GM21786 (cell line): ENCODE measurements around the gene FAM110A.

Source experiments
- ATAC-seq: cut with Tn5 transposase; IDR thresholded peaks from one replicate; pipeline ENCODE4 v1.9.1; 2021; ENCODE audit not compliant: unreplicated experiment

The FAM110A gene

DNA sequence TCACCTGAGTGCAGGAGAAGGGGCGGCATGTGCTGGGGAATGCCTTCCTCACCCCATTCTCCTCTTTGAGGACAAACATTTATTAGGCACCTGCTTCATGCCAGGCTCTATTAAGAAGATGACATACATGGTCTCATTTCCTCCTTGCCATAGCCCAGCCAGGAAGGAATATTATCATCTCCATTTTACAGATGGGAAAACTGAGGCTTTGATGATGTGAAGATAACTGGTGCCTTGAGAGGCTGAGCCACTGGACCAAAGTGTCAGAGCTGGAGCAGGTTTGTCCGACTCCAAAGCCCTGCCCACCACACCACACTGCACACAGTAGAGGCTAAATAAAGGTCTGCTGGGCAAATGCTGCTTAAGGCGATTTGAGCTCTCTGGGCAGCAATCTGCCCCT, 37.2 kb downstream of the FAM110A start:
- ATAC-seq, result no peak

- no peak for ATAC-seq
Observed at GRCh38 chr20:871436-871835, 37.9 kb downstream of the FAM110A start.

DNA sequence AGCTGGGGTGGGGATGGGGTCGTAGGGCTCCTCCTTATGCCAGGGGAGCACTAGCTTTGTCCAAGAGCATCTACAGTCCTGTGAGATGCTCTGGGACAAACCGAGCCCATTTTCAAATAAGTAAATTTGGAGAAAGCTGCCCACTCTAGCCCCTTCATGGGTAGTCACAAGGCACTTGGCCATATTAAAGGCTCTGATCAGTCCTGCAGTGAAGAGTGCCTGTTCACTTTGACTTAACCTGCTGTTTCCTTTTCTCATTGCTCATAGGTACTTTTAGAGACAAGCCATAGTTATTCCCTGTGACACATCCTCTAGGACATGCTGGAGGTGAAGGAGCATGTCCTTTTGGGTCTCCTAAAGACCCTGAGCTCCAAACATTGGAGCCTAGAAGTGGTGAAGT, 38.4 kb downstream of the FAM110A start:
- ATAC-seq, result no peak

- no peak for ATAC-seq
Observed at GRCh38 chr20:872855-873520, 39.5 kb downstream of the FAM110A start.

DNA sequence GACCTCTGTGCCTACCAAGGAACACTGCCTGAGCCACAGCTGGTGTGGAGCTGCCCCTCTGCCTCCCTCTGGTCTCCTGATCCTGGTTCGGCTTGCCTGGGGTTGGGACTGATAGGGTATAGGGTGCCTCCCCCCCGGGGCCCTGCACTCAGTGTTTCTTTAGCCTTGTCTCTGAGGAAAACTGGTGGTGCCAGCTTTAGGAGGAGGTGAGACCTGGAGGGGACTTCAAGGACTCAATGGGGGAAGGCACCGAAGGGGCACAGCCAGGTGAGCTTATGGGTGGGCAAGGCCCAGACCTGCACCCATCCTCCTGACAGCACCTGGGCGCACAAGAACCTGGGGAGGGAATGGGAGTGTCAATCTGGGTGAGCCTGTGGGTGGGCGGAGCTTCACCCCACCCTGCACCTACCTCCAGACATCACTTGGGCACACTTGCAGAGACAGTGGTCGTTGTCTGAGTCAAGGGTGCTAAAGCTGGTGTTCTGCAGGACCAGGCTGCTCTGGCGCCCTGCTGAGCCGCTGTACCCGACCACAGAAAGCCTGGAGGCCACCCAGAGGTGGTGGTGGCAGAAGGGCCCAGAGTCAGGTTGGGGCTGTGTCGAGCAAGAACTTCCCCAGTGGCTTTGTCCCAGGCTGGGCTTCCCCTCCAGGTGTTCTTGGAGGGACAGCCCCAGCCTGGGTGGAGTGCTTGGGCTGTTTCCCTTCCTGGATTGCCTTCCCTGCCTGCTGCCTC, 40.5 kb downstream of the FAM110A start:
- ATAC-seq, result peak; percentile 52

DNA sequence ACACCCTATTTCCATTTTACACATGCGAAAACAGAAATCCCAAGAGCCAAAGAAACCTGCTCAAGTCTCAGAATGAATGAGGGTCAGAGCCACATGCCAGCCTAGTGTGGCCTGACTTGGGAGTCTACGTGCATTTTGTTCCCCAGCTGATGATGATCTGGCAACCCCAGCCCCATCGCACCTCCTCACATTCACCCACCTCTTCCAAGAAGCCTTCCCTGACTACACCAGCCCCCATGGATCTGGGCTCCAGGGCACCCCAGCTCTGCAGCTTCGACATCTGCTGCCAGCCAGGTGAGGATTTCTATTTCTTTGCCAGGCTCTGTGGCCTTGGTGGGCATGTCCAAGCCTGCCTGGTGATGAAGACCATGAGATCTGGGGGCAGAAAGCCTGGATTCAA, 41.6 kb downstream of the FAM110A start:
- no peak for ATAC-seq

- no peak for ATAC-seq
Observed at GRCh38 chr20:877814-878213, 44.3 kb downstream of the FAM110A start.

- ATAC-seq, result no peak
Observed at GRCh38 chr20:878511-879307, 45.2 kb downstream of the FAM110A start.

GRCh38 chr20:879626-880025, 46.1 kb downstream of the FAM110A start:
- no peak for ATAC-seq

DNA sequence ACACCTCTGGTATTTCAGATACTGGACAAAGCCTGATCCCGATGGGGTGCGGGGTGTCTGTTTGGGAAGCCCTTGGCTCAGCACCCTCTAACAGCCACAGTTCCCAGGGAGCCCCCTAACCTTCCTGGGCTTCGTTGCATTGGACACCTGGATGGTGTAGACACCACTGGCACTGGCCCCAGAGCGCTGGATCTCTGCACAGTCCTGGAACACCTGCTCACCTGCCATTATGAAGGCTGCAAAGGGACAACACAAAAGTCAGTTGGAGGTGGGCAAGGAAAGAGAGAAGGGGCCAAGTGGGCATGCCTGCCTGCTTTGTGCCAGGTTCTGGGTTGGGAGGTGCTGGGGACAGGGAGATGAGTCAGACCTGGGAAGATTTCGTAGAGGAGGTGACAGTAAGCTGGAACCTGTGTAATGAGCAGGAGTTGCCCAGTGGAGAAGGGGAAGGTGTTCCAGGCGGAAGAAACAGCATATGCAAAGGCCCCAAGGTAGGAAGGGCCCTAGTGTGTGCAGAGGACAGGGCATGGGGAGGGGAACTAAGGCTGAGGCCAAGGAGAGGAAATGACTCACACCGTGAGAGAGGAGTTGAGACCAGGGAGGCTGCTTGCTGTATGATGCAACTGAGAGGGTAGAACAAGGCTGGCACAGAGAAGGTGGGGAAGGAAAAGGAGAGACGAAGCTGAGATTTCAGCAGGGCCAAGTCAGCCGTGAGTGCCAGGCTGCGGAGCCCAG, 47.7 kb downstream of the FAM110A start:
- ATAC-seq, result no peak

GRCh38 chr20:881783-882144, 48.2 kb downstream of the FAM110A start:
- no peak for ATAC-seq

GRCh38 chr20:884983-885952, 51.8 kb downstream of the FAM110A start:
- ATAC-seq, result no peak

DNA sequence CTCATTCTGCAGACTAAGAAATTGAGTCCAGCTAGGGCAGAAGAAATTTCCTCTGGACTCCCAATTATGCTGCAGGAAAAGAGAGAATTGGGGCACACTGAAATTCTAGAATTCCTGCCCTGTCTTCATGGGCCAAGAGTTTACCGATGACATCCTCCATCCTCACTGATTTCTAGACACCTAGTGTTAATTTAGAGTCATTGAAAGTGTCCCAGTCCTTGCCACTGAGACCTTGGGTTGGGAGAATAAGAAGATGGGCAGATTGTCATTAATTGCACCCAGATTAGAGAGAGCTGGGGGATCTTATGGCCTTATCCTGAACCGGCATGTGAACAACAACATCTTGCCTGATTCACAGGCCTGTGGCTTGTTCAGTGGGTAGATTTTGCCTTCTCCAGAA, 53.6 kb downstream of the FAM110A start:
- no peak for ATAC-seq

GRCh38 chr20:888057-888456, 54.5 kb downstream of the FAM110A start:
- no peak for ATAC-seq

- no peak for ATAC-seq
Observed at GRCh38 chr20:889106-889505, 55.6 kb downstream of the FAM110A start.

GRCh38 chr20:889932-890463, 56.5 kb downstream of the FAM110A start:
- no peak for ATAC-seq

DNA sequence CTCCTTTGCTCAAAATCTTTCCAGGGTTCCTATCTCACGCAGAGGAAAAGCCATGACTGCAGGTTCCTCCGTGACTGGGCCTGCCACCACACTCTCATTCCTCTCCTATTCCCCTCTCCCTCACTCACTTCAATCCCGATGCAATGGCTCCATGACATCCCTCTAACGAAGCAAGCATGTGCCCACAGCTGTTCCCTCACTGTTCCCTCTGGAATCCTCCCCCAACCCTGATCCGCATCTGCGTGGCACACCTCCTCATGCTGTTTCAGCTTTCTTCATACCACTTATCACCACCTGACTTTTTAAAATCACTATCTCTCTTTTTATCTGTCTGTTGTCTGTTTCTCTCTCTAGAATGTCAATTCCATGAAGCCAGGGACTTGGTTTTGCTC, 57.1 kb downstream of the FAM110A start:
- no peak for ATAC-seq

DNA sequence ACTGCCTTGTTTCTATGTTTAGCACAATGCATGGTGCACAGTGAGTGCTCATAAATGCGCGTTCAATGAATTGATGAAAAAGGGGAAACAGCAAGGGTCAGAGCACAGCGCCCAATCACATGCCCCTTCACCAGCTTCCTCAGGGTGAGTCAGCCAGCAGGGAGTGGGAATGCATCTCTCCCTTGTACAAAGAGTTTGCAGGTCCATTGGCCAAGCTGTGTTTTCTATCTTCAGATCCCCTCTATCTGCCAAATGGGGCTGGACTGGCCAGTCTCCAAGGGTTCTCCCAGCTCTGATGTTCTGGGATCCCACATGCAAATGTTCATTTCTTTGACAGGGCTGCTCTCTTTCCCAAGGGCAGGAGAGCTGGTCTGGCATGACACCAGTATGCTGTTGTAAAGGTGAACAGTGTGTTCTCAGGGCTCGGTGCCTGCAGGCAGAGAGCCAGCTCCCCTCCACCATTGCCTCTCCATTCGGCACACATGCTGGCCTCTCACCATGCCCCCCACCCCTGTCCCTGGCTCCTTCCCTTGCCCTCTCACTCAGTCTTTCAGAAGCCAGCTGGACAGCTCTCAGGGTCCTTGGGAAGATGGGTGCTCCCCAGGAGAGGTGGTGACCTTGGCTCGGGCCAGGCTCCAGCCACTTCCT, 57.7 kb downstream of the FAM110A start:
- no peak for ATAC-seq

DNA sequence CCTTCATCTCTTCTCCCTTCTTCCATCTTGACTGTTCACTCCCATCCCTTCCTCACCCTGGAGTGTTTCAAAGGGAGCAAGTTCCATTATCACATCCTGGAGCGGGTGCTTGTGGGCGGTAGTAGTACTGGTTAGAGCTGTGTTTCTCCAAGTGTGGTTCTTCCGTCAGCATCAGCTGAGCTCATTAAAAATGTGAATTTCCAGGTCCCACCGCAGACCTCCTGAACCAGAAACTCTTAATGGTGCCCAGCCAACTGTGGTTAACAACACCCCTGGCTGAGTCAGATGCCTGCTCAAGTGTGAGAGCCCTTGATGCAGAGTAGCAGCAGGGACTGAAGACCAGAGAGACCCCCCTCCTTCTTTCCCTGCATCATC, 58.2 kb downstream of the FAM110A start:
- peak; percentile 48 for ATAC-seq
